Right lung (tissue), 5 donors: ENCODE results near the gene HECW1. TPM values are rescaled to one million over a fixed set of nuclear protein-coding genes. Genes with fewer than 3 reads are reported as not detected.
"Not testable (repeated sequence)": the region's sequence is repeated elsewhere in the genome, so short reads cannot be mapped to it uniquely, and the experiment has no call there.

Experiments
- DNase-seq, 2 donors: peaks; one replicate each; pipeline ENCODE4 v3.0.0-alpha.2; 2013
- polyA plus RNA-seq, 5 donors: library from polyadenylated mRNA; unstranded; fragments of 120-200 nt; gene quantifications; one replicate each; pipeline versions ENCODE4 v1.2.1 to v1.2.3, GENCODE V29; 2013; ENCODE audit warnings: inconsistent platforms in 1 of 5, low replicate concordance in 1 of 5; ENCODE audit not compliant: insufficient read length in 5 of 5, insufficient read depth in 1 of 5

HECW1 gene
- polyA plus RNA-seq, 5 donors = 1.9 to 3.6 (median 3.4) TPM

DNA sequence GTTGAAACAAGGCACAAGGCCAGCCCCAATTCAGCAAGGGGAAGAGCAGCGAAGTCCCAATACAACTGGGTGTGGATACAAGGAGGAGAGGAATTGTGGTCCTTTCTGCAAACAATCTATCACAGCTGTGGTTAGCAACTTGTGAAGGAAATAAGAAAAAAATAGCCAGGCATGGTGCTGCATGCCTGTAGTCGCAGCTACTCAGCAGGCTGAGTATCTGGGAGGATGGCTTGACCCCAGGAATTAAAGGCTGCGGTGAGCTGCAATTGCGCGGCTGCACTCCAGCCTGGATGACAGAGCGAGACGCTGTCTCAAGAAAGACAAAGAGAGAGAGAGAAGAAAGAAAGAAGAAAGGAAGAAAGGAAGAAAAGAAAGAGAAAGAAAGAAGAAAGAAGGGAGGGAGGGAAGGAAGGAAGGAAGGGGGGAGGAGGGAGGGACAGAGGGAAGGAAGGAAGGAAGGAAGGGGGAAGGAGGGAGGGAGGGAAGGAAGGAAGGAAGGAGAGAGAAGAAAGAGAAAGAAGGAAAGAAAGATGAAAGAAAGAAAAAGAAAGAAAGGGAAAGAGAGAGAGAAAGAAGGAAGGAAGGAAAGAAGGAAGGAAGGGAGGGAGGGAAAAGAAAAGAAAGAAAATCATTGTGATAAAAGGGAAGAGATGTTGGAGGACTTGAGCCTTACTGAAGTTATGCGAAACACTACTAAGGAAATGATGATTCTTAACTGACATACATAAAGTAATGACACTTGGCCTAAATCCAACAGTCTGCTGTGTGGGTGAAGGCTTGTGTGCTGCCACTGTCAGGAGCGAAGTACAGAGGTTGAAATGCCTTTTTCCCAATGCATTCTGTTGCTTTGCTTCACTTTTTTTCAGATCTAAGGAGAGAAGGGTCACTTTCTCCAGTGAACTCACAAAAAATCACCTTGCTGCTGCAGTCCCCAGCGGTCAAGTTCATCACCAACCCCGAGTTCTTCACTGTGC, 353.4 kb downstream of the HECW1 start:
- DNase-seq = no peak

DNA sequence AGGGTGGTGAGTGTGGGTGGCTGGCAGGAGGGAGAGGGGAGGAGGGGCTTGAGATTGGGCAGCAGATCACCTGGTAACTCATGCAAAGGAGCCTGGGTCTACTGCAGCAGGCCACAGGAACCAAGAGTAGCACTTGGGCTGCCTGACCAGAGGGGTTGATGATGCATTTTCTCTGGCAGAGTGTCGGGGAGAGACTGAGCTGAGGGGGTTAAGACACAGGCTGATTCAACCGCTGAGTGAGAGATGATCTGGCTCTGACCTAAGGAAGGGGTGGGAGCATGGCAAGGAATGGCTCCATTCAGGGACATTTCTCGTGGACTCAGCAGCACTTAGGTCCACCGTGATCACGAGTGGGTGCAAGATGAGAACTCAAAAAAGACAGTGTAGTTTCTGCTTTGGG, 355.0 kb downstream of the HECW1 start:
- no peak for DNase-seq

DNA sequence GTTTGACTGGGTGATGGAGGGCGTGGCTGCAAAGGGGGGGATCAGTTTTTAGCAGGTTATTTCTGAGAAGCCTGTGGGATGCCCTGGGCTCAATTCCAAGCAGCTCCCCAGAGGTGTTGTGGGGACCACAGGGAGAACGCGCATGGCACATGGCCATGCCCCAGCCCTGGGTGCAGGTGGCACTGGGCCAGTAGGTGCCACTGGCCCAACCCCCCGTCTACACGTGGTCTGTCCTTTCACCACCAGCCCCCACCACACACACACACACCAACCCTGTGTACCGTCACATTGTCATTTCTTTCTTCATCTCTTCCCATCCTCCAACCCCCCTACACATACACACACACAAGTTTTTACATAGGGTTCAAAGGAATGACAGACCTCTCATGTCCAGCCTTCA, 355.4 kb downstream of the HECW1 start:
- DNase-seq = no peak

- no peak for DNase-seq
Measured at GRCh38 chr7:43469051-43469450, 356.6 kb downstream of the HECW1 start.

DNA sequence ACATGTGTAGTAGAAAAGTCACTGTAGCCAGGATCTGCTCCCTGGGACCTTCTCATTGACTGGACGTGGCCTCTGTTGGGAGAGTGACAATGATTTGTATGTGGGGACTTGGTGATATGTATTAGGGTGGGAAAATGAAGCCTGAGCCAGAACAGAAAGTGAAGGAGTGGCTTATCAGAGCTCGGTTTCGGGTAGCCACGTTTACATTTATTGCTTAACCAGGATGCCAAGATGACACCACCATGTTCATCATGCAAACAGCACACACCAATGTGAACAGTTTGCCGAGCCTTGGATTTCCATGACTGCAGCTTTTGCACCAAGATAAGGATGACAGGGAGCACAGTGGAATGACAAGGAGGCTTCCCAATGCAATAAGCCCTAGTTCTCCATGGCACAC, 357.7 kb downstream of the HECW1 start:
- no peak for DNase-seq

DNA sequence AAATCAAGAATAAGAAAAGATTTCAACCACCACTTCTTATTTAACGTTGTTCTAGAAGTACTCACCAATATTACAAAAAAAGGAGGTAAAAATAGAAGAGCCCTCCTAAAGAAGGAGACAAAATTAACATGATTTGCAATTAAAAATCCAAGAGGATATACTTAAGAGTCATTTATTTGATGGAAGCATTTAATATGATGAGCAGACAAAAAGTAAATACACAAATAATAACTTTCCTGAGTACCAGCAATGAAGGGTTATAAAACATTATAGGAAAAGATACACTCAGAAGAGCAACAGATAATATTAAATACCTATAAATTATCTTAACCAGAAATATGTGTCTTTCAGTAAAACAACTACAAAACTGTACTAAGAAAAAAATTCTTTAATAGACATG, 363.5 kb downstream of the HECW1 start:
- DNase-seq = no peak

- no peak for DNase-seq
Measured at GRCh38 chr7:43476896-43477295, 364.4 kb downstream of the HECW1 start.

GRCh38 chr7:43479042-43479441, 366.6 kb downstream of the HECW1 start:
- no peak for DNase-seq

DNA sequence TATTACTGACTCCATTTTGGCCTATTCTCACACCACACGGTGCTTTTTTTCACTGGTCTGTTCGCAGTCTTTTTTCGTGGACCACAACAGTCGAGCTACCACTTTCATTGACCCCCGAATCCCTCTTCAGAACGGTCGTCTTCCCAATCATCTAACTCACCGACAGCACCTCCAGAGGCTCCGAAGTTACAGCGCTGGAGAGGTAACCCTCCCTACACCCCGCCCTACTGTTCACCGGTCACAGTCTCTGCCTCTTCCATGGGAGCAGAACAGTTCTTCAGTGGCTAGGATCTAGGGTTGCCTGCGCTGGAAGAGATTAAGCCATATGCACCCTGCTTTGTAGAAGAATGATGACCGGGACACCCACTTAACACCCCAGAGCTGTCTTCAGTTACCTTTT, 367.1 kb downstream of the HECW1 start:
- DNase-seq = no peak

- no peak for DNase-seq
Measured at GRCh38 chr7:43480581-43480980, 368.1 kb downstream of the HECW1 start.

- DNase-seq = no peak
Measured at GRCh38 chr7:43481902-43482678, 369.6 kb downstream of the HECW1 start.

DNA sequence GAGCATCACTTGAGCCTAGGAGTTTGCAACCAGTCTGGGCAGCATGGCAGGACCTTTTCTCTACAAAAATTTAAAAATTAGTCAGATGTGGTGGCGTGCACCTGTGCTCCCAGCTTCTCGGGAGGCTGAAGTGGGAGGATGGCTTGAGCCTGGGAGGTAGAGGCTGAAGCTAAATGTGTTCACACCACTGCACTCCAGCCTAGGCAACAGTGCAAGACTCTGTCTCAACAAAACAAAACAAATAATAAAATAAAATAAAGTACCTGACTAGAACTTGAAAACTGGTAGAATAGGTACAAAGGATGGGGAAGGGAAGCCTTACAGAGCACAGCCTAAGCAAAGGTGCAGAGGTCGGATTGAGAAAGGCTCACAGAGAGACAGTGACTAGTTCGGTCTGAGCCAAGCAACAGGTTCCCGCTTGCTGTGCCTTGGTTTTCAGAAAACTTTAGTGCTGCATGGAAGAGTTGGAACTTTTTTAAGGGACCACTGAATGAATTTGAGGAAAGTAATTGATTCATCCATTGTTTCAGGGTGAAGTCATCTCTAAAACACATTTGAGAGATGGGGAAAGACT, 370.3 kb downstream of the HECW1 start:
- no peak for DNase-seq

GRCh38 chr7:43484678-43485395, 372.4 kb downstream of the HECW1 start:
- no peak for DNase-seq

- no peak for DNase-seq
Measured at GRCh38 chr7:43485580-43485979, 373.1 kb downstream of the HECW1 start.

- DNase-seq = not testable (repeated sequence)
Measured at GRCh38 chr7:43486008-43486407, 373.6 kb downstream of the HECW1 start.

DNA sequence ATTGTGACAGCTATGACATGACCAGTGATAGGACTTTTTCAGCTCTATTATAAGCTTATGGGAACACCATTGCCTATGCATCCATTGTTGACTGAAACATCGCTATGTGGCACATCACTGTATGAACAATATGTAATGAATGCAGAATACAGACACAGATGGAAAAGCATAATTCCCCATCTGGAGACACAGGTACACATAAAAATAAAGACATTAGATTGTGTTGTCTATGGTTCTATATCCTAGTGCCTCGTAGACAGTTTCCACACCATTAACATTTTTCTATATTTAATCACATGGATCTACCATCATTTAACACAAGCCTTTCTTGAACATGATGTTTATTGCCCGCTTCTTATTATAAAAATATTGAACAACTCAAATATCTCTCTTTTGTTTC, 374.2 kb downstream of the HECW1 start:
- DNase-seq = no peak

GRCh38 chr7:43487731-43488073, 375.3 kb downstream of the HECW1 start:
- no peak for DNase-seq

DNA sequence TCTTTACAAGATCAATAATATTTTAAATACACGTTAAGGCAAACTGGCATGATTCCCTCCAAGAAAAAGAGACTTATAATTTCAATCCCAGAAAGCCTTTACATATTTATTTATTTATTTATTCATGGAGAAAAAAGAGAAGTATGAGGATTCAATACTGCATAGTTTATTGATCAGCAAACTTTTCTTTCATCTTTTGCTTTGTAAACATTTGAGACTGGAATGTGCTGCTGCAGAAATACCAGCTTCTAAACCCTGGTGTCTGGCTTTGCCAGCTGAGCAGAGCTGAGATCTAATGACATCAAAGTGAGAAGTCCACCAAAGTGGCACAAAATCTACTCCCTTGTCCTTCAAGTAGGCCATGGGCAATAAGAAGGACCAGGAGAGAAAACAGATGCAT, 376.8 kb downstream of the HECW1 start:
- DNase-seq = no peak

- DNase-seq = no peak
Measured at GRCh38 chr7:43490016-43490415, 377.6 kb downstream of the HECW1 start.

- DNase-seq = no peak
Measured at GRCh38 chr7:43491123-43491522, 378.7 kb downstream of the HECW1 start.

GRCh38 chr7:43491984-43492383, 379.5 kb downstream of the HECW1 start:
- no peak for DNase-seq

DNA sequence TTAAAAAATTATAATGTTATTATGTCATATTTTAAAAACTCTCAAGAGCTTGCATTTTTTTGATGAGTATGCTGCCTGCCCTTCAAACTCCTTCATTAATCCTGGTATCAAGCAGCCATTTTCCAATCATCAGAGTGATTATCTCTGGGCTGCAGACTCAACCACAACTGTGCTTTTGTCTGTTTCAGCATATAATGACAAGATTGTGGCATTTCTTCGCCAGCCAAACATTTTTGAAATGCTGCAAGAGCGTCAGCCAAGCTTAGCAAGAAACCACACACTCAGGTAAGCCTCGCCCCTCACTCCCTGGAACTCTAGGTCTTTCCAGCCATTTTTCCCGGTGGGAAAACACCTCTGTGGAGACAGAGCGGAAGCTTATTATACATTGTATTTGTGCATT, 380.4 kb downstream of the HECW1 start:
- DNase-seq = no peak
